Gastroesophageal sphincter (tissue), 4 donors: ENCODE measurements around the gene FAM168B. TPM values are rescaled to one million over a fixed set of nuclear protein-coding genes. Genes with fewer than 3 reads are reported as not detected.

Source experiments
- ATAC-seq: fragments of 150-250 bp; one replicate; pipeline ENCODE4 v1.9.1; 2016; ENCODE audit warnings: mild to moderate bottlenecking, moderate library complexity
- H3K27ac ChIP-seq, 4 donors: fragments of 200-600 bp; sonication (generic) in 3 of 4; 1 replicate in 3 of 4; 2 replicates in 1 of 4; pipeline ENCODE4 v1.5.1; 2016 to 2019
- H3K27me3 ChIP-seq: fragments of 200-600 bp; sonication (generic); one replicate; pipeline ENCODE4 v1.5.1; 2019
- H3K36me3 ChIP-seq, 2 donors: fragments of 200-600 bp; sonication (generic); one replicate each; pipeline ENCODE4 v1.5.1; 2019; ENCODE audit warnings: control low read depth in 1 of 2
- H3K4me1 ChIP-seq, 3 donors: fragments of 200-600 bp; sonication (generic); 1 replicate in 2 of 3; 2 replicates in 1 of 3; pipeline ENCODE4 v1.5.1; 2016 to 2019; ENCODE audit warnings: control low read depth in 2 of 3
- H3K4me3 ChIP-seq, 2 donors: fragments of 200-600 bp; sonication (generic); one replicate each; pipeline ENCODE4 v1.5.1; 2019; ENCODE audit warnings: mild to moderate bottlenecking in 1 of 2, moderate library complexity in 1 of 2
- H3K9me3 ChIP-seq, 3 donors: fragments of 200-600 bp; sonication (generic); one replicate each; pipeline ENCODE4 v1.5.1; 2017 to 2019; ENCODE audit warnings: control low read depth in 2 of 3
- EP300 ChIP-seq: sonication (generic); formaldehyde crosslinking; IDR thresholded peaks from one replicate; pipeline ENCODE4 v1.6.1; 2017; ENCODE audit warnings: antibody characterized with exemption, mild to moderate bottlenecking
- POLR2A ChIP-seq, 2 donors: fragments of 450-650 bp; IDR thresholded peaks; one replicate each; pipeline ENCODE4 v1.6.1; 2017; ENCODE audit warnings: antibody characterized with exemption in 2 of 2, mild to moderate bottlenecking in 2 of 2, moderate library complexity in 1 of 2
- POLR2AphosphoS5 ChIP-seq: sonication (generic); formaldehyde crosslinking; IDR thresholded peaks from one replicate; pipeline ENCODE4 v1.6.1; 2017; ENCODE audit warnings: antibody characterized with exemption
- WGBS, 2 donors: methylation state at CpG; one replicate each; pipeline ENCODE4 v1.1.5; 2018; ENCODE audit warnings: low coverage in 1 of 2; 5-methylcytosine and 5-hydroxymethylcytosine counted together
- total RNA-seq, 4 donors: library from RNA; depleted of rRNA; stranded (reverse); fragments of >200 nt; gene quantifications; one replicate each; pipeline ENCODE4 v1.1.0, GENCODE V29; 2016
- TF ChIP-seq, protein P1 (sequence below), 4 experiments: fragments of 200-600 bp in 2 of 4; fragments of 450-650 bp in 2 of 4; sonication (generic) in 1 of 4; IDR thresholded peaks; one replicate each; pipeline ENCODE4 v1.5.1; 2017 to 2019; ENCODE audit warnings: antibody characterized with exemption in 4 of 4, mild to moderate bottlenecking in 2 of 4, moderate library complexity in 2 of 4

The FAM168B gene
- total RNA-seq, 4 donors from 2014 or later, result 184 to 244 (median 198) TPM

- no peak for TF ChIP-seq POLR2A (IDR thresholded peaks at IDR 0.05)
- TF ChIP-seq POLR2AphosphoS5, result no peak
- TF ChIP-seq, protein P1, sequence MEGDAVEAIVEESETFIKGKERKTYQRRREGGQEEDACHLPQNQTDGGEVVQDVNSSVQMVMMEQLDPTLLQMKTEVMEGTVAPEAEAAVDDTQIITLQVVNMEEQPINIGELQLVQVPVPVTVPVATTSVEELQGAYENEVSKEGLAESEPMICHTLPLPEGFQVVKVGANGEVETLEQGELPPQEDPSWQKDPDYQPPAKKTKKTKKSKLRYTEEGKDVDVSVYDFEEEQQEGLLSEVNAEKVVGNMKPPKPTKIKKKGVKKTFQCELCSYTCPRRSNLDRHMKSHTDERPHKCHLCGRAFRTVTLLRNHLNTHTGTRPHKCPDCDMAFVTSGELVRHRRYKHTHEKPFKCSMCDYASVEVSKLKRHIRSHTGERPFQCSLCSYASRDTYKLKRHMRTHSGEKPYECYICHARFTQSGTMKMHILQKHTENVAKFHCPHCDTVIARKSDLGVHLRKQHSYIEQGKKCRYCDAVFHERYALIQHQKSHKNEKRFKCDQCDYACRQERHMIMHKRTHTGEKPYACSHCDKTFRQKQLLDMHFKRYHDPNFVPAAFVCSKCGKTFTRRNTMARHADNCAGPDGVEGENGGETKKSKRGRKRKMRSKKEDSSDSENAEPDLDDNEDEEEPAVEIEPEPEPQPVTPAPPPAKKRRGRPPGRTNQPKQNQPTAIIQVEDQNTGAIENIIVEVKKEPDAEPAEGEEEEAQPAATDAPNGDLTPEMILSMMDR (IDR thresholded peaks at IDR 0.05), result no peak
- TF ChIP-seq EP300, result no peak
- no peak overlapping the region for H3K4me3 ChIP-seq
- H3K27me3 ChIP-seq, result no peaks in the 10 kb centered on the region
- H3K4me1 ChIP-seq, result peaks cover 0 to 27% (median 5%) of the 10 kb centered on the region in 3 donors
- no peak for ATAC-seq
- H3K27ac ChIP-seq, result no peak overlapping the region
- peaks cover 0 to 81% of the 10 kb centered on the region in 2 donors for H3K36me3 ChIP-seq
- no peaks in the 10 kb centered on the region for H3K9me3 ChIP-seq
- WGBS, 2 donors, result 78 to 82% methylated on average over 2 of the region's 8 CpGs
These were observed 40.5 kb downstream of the FAM168B start for GRCh38 chr2:131052741-131053263.

- no peaks in the 10 kb centered on the region for H3K9me3 ChIP-seq
- no peak overlapping the region for H3K27ac ChIP-seq
- peaks cover 0 to 9% (median 0%) of the 10 kb centered on the region in 3 donors for H3K4me1 ChIP-seq
- 63 to 82% methylated on average over 2 to 5 of the region's 8 CpGs for WGBS, 2 donors
- TF ChIP-seq POLR2AphosphoS5, result no peak
- TF ChIP-seq, protein P1 (IDR thresholded peaks at IDR 0.05), result no peak
- H3K36me3 ChIP-seq, result peaks cover 0 to 100% of the 10 kb centered on the region in 2 donors
- no peak for ATAC-seq
- no peak overlapping the region for H3K4me3 ChIP-seq
- no peaks in the 10 kb centered on the region for H3K27me3 ChIP-seq
These were observed 42.4 kb downstream of the FAM168B start for GRCh38 chr2:131050896-131051295.

DNA sequence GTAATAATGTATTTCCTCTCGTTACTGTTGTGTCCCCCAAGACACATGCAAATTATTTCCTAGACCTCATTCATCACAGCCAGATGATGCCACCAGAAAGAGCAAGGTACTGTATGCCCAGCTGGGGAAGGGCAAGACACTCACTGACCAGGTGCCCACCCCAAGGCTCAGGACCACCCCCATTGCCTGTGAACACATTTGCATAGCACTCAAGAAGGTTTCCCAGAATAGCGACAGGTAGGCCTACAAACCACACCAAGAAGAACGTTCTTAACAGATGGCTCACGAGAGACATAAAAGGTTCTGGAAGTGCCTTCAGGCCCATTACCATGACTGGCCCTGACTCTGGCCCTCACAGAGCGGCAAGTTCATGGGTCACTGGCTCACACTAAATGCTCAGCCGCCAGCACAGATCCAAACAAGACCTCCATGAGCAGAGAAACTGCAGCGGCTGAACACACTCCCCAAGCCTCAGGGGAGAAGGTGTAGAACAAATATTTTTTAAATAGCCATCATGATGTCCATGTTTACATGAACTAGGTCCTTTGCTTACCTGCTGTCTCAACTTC is 44.0 kb downstream of the FAM168B start:
- 69 to 92% methylated on average over 1 to 5 of the region's 7 CpGs for WGBS, 2 donors
- H3K27ac ChIP-seq, result no peak overlapping the region
- TF ChIP-seq, protein P1 (IDR thresholded peaks at IDR 0.05), result no peak
- H3K4me3 ChIP-seq, result no peak overlapping the region
- H3K36me3 ChIP-seq, result peaks cover 0 to 100% of the 10 kb centered on the region in 2 donors
- H3K4me1 ChIP-seq, result no peaks in the 10 kb centered on the region
- no peak for ATAC-seq
- H3K27me3 ChIP-seq, result no peaks in the 10 kb centered on the region
- no peaks in the 10 kb centered on the region for H3K9me3 ChIP-seq

DNA sequence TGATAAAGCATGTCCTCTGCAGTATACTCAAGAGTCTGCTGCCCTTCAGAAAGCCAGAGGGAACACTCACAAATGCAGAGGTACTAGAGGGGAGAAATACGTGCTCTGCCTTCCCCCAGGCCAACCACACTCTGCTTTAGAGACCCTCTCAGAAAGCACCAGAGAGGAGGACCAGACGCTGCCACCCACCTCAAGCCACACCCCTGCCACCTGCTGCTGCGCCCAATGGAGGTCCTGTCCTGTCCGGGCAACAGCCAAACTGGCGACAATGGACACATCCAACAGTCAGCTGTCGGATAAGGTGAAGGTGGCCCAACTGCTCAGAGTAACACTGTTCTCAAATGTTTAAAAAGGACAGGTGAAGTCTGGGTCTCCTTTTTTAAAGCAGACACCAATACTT is 44.6 kb downstream of the FAM168B start:
- no peak for ATAC-seq
- Histone ChIP-seq H3K4me3 (no peak overlapping the region), H3K27ac (no peak overlapping the region), H3K36me3 (peaks cover 0 to 100% of the 10 kb centered on the region in 2 donors), H3K4me1 (no peaks in the 10 kb centered on the region), H3K27me3 (no peaks in the 10 kb centered on the region), H3K9me3 (no peaks in the 10 kb centered on the region)
- 86 to 92% methylated on average over 2 to 5 of the region's 6 CpGs for WGBS, 2 donors
- TF ChIP-seq, protein P1 (IDR thresholded peaks at IDR 0.05), result no peak

- Histone ChIP-seq H3K27ac (no peak overlapping the region), H3K36me3 (peaks cover 0 to 100% of the 10 kb centered on the region in 2 donors), H3K4me3 (no peak overlapping the region), H3K9me3 (no peaks in the 10 kb centered on the region), H3K27me3 (no peaks in the 10 kb centered on the region), H3K4me1 (no peaks in the 10 kb centered on the region)
- no peak for TF ChIP-seq POLR2AphosphoS5
- TF ChIP-seq, protein P1 (IDR thresholded peaks at IDR 0.05), result no peak
- TF ChIP-seq EP300, result no peak
- no peak for TF ChIP-seq POLR2A (IDR thresholded peaks at IDR 0.05)
- 46 to 79% methylated on average over 8 of the region's 11 CpGs for WGBS, 2 donors
- no peak for ATAC-seq
These were observed 45.2 kb downstream of the FAM168B start for GRCh38 chr2:131047920-131048560.
